GM23338 (cell line): Measurements from ENCODE around the gene ANXA2R. TPM values are rescaled to one million over a fixed set of nuclear protein-coding genes. Genes with fewer than 3 reads are reported as not detected.

ENCODE experiments used
- ATAC-seq: fragments of 200-7000 bp; cut with Tn5 transposase; 3 replicates; pipeline ENCODE4 v1.9.1; 2020
- DNase-seq: peaks from one replicate; pipeline ENCODE4 v3.0.0-alpha.2; 2015; ENCODE audit warnings: low spot score
- H2AFZ ChIP-seq: fragments of 200-600 bp; sonication (generic); 2 replicates; pipeline ENCODE4 v1.8.0; 2016; ENCODE audit warnings: antibody characterized with exemption, mild to moderate bottlenecking, moderate library complexity
- H3F3A ChIP-seq: fragments of 200-600 bp; sonication (generic); replicated peaks from 2 replicates; pipeline ENCODE4 v1.8.0; 2017; ENCODE audit warnings: antibody characterized with exemption, mixed run types, low read depth
- H3K27ac ChIP-seq: fragments of 200-600 bp; sonication (generic); 2 replicates; pipeline ENCODE4 v1.6.1; 2016; ENCODE audit warnings: low read depth
- H3K27me3 ChIP-seq: fragments of 200-600 bp; sonication (generic); 2 replicates; pipeline ENCODE4 v1.8.0; 2016; ENCODE audit warnings: mild to moderate bottlenecking, mixed run types, moderate library complexity; ENCODE audit not compliant: insufficient read depth
- H3K36me3 ChIP-seq: fragments of 200-600 bp; sonication (generic); 2 replicates; pipeline ENCODE4 v1.8.0; 2016; ENCODE audit warnings: mild to moderate bottlenecking; ENCODE audit not compliant: insufficient read depth
- H3K4me1 ChIP-seq: fragments of 200-600 bp; sonication (generic); 2 replicates; pipeline ENCODE4 v1.8.0; 2016; ENCODE audit warnings: mild to moderate bottlenecking, moderate library complexity; ENCODE audit not compliant: insufficient read depth
- H3K4me2 ChIP-seq: fragments of 200-600 bp; sonication (generic); 2 replicates; pipeline ENCODE4 v1.7.1; 2017; ENCODE audit warnings: mixed run types
- H3K4me3 ChIP-seq: fragments of 200-600 bp; sonication (generic); 2 replicates; pipeline ENCODE4 v1.6.1; 2016; ENCODE audit warnings: mixed run types
- H3K79me2 ChIP-seq: fragments of 200-600 bp; sonication (generic); replicated peaks from 2 replicates; pipeline ENCODE4 v1.8.0; 2017; ENCODE audit warnings: mild to moderate bottlenecking; ENCODE audit not compliant: insufficient read depth
- H3K9me2 ChIP-seq: fragments of 200-600 bp; sonication (generic); 2 replicates; pipeline ENCODE4 v1.8.0; 2017; ENCODE audit not compliant: insufficient read depth
- H4K20me1 ChIP-seq: fragments of 200-600 bp; sonication (generic); replicated peaks from 2 replicates; pipeline ENCODE4 v1.8.0; 2017; ENCODE audit warnings: mild to moderate bottlenecking; ENCODE audit not compliant: insufficient read depth
- H3K27ac Mint-ChIP-seq: 2 replicates; pipeline ENCODE4 v1.8.0; 2020; ENCODE audit warnings: inconsistent platforms, mild to moderate bottlenecking, moderate library complexity, mixed read lengths
- H3K27me3 Mint-ChIP-seq: 3 replicates; pipeline ENCODE4 v1.8.0; 2022; ENCODE audit warnings: low read depth, mild to moderate bottlenecking, moderate library complexity, mixed read lengths, inconsistent platforms; ENCODE audit not compliant: insufficient read depth, poor library complexity
- H3K36me3 Mint-ChIP-seq: 3 replicates; pipeline ENCODE4 v1.8.0; 2021; ENCODE audit warnings: low read depth, mild to moderate bottlenecking, inconsistent platforms, moderate library complexity, mixed read lengths
- H3K4me1 Mint-ChIP-seq: 3 replicates; pipeline ENCODE4 v1.8.0; 2020; ENCODE audit warnings: mild to moderate bottlenecking, inconsistent platforms, mixed read lengths
- H3K4me3 Mint-ChIP-seq: 3 replicates; pipeline ENCODE4 v1.8.0; 2021; ENCODE audit warnings: moderate library complexity, mild to moderate bottlenecking, inconsistent platforms, mixed read lengths
- H3K9me3 Mint-ChIP-seq: 3 replicates; pipeline ENCODE4 v1.8.0; 2020; ENCODE audit warnings: moderate library complexity, mild to moderate bottlenecking, inconsistent platforms, mixed read lengths
- CREB1 ChIP-seq: fragments of 250-450 bp; sonication (Bioruptor Pico); IDR thresholded peaks from 2 replicates; pipeline ENCODE4 v1.5.0; 2020; ENCODE audit warnings: low read depth, mild to moderate bottlenecking, moderate library complexity
- EZH2 ChIP-seq: fragments of 200-600 bp; sonication (generic); IDR thresholded peaks from one replicate; pipeline ENCODE4 v1.8.0; 2017; ENCODE audit warnings: antibody characterized with exemption, mild to moderate bottlenecking, low read depth; ENCODE audit not compliant: unreplicated experiment
- EZH2phosphoT487 ChIP-seq: fragments of 200-600 bp; sonication (generic); IDR thresholded peaks from one replicate; pipeline ENCODE4 v1.8.1; 2018; ENCODE audit warnings: antibody characterized with exemption; ENCODE audit not compliant: unreplicated experiment
- JUNB ChIP-seq: IDR thresholded peaks from one replicate; pipeline ENCODE4 v1.6.1; 2016; ENCODE audit warnings: antibody characterized with exemption; ENCODE audit not compliant: unreplicated experiment
- ZNF114 ChIP-seq: fragments of 250-450 bp; sonication (Bioruptor Pico); IDR thresholded peaks from 2 replicates; pipeline ENCODE4 v1.5.0; 2020; ENCODE audit warnings: mild to moderate bottlenecking, moderate library complexity
- ZNF331 ChIP-seq: fragments of 250-450 bp; sonication (Bioruptor Pico); IDR thresholded peaks from 2 replicates; pipeline ENCODE4 v1.5.0; 2020; ENCODE audit warnings: low read depth, mild to moderate bottlenecking, moderate library complexity
- polyA plus RNA-seq: library from polyadenylated mRNA; unstranded; fragments of >200 nt; fragmentation: Nextera tagmentation; extraction: Ambion mirVana; gene quantifications from 2 replicates; pipeline ENCODE4 v1.2.1, GENCODE V29; 2016
- total RNA-seq: library from RNA; depleted of rRNA; stranded (reverse); fragments of >200 nt; shearing (Covaris generic); gene quantifications from 2 replicates; pipeline ENCODE4 v1.2.3, GENCODE V29; 2014
- TF ChIP-seq, protein P1 (sequence below): IDR thresholded peaks from one replicate; pipeline ENCODE4 v1.6.1; 2018; ENCODE audit warnings: antibody characterized with exemption; ENCODE audit not compliant: unreplicated experiment
- TF ChIP-seq, protein P2 (sequence below), 2 experiments: fragments of 200-600 bp in 1 of 2; sonication (generic) in 1 of 2; conservative IDR thresholded peaks; 2 replicates each; pipeline versions ENCODE4 v1.5.1 to v1.6.1; 2016 to 2017; ENCODE audit warnings: antibody characterized with exemption in 2 of 2, low read depth in 2 of 2, mild to moderate bottlenecking in 2 of 2, moderate library complexity in 1 of 2

The ANXA2R gene
- total and polyA plus RNA-seq, 2 experiments from 2014 or later = 0.21 TPM; not detected in 1

DNA sequence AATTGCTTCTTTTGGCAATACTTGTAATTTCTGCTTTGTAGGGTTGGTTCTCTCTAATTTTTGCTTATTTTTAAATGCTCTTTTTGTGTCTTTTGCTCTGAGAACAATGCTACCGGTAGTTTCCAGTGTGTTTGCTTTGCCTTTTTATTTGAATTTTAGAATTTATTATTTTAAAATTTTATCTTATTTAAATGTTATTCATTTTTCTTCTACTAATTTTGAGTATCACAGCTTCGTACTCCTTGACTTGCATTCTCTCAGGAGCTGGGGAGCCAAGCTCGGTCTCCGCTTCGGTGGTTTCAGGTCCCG is 45.9 kb downstream of the ANXA2R start:
- Histone ChIP-seq H3K27me3 (peaks cover 100% of the 10 kb centered on the region), H4K20me1 (peaks cover 13% of the 10 kb centered on the region), H2AFZ (no peak overlapping the region), H3F3A (peaks cover 18% of the 10 kb centered on the region; the same call in 1 of the 2 replicates), H3K79me2 (no peaks in the 10 kb centered on the region), H3K4me1 (peaks cover 19% of the 10 kb centered on the region; the same call in 1 of the 2 replicates), H3K4me2 (peak overlapping the region; percentile 31; the same call in 1 of the 2 replicates), H3K27ac (no peak overlapping the region), H3K9me2 (no peaks in the 10 kb centered on the region), H3K36me3 (no peaks in the 10 kb centered on the region), H3K4me3 (peak overlapping the region; percentile 34; the same call in 1 of the 2 replicates)
- H3K27ac Mint-ChIP-seq = no peak overlapping the region
- DNase-seq (no peak), ATAC-seq (no peak)
- H3K27me3 Mint-ChIP-seq = peaks cover 94% of the 10 kb centered on the region
- H3K4me3 Mint-ChIP-seq = no peak overlapping the region; the same call in 2 of the 3 replicates
- no peak for TF ChIP-seq EZH2phosphoT487
- peaks cover 33% of the 10 kb centered on the region for H3K9me3 Mint-ChIP-seq
- peaks cover 6% of the 10 kb centered on the region; the same call in 2 of the 3 replicates for H3K4me1 Mint-ChIP-seq
- 0 out of 3 replicates have a peak, but pooled peaks cover 3% of the 10 kb centered on the region for H3K36me3 Mint-ChIP-seq

DNA sequence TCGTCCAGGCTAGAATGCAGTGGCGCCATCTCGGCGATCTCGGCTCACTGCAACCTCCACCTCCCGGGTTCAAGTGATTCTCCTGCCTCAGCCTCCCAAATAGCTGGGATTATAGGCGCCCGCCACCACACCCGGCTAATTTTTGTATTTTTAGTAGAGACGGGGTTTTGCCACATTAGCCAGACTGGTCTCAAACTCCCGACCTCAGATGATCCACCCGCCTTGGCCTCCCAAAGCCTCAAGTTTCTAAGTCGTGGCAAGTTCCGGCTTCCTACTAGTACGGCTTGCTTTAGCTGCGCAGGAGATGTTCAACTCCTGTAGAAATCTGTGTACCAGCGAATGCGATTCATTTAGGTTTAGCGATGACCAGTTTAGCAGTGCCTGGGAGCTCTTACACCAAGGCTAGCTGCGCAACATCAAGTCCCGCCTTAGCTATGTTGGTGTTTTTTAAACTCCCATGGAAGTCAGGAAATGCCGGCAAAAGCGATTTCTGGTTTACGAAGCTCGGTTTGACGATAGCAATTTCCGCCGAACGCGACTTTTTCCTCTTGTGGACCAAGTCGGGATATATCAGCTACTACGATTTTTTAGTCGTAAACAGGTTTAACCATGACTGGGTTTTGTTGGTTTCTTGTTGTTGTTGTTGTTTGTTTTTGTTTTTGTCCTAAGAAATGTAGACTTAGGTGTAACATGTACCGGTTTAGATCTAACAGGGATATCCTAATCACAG is 46.4 kb downstream of the ANXA2R start:
- no peak for DNase-seq

DNA sequence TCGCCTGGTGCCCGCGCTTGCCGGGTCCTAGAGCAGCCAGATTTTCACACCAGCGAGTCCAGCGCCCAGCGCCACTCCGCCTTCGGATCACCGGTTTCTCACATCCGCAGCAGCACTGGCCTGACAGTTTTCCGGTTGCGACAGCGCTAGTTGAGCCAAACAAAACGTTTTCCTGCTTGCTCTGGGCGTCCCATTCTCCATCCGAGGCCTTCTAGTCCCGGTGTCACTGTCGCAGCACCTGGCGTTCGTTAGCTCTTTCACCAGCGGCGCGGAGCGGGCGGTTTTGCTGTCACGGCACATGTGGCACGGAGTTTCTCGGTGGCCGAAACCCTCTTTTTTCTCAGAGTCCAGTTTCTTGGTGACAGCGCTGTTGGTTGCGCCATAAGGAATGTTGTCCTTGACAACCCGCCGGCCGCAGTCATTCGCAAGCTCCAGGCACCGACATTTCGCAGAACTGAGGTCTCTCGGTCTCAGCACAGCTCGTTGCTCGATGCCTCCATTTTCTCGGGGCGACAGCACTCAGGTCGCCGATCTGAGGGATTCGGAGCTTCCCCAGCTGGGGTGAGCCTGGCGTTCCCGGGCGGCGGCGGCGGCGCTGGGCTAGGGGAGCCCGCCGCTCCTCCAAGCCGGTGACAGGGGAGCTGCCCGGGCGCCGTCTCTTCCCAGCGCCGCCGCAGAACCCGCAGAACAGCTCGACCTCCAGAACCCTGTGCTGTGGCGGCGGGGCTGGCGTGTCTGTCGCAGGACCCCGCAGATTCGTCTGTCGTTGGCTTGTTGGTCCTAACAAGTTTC is 47.8 kb downstream of the ANXA2R start:
- Mint-ChIP-seq H3K4me1 (peaks cover 6% of the 10 kb centered on the region; the same call in 2 of the 3 replicates), H3K27me3 (peaks cover 78% of the 10 kb centered on the region), H3K9me3 (peaks cover 45% of the 10 kb centered on the region), H3K4me3 (peak overlapping the region; percentile 65), H3K36me3 (peaks cover 3% of the 10 kb centered on the region; the same call in 1 of the 3 replicates), H3K27ac (no peak overlapping the region)
- ATAC-seq = peak; percentile 65
- peak overlapping the region; percentile 54 for H3K4me3 ChIP-seq
- DNase-seq = peak; percentile 82
- H3K9me2 ChIP-seq = no peaks in the 10 kb centered on the region
- peaks cover 11% of the 10 kb centered on the region; the same call in 1 of the 2 replicates for H3K4me1 ChIP-seq
- H4K20me1 ChIP-seq = peaks cover 9% of the 10 kb centered on the region
- no peaks in the 10 kb centered on the region; the same call in 1 of the 2 replicates for H3K36me3 ChIP-seq
- peak overlapping the region; percentile 86 for H3K4me2 ChIP-seq
- no peak overlapping the region for H3K27ac ChIP-seq
- peaks cover 98% of the 10 kb centered on the region for H3K27me3 ChIP-seq
- H2AFZ ChIP-seq = peak overlapping the region; percentile 89
- H3K79me2 ChIP-seq = no peaks in the 10 kb centered on the region
- H3F3A ChIP-seq = peaks cover 18% of the 10 kb centered on the region; the same call in 1 of the 2 replicates
- TF ChIP-seq, protein P1, sequence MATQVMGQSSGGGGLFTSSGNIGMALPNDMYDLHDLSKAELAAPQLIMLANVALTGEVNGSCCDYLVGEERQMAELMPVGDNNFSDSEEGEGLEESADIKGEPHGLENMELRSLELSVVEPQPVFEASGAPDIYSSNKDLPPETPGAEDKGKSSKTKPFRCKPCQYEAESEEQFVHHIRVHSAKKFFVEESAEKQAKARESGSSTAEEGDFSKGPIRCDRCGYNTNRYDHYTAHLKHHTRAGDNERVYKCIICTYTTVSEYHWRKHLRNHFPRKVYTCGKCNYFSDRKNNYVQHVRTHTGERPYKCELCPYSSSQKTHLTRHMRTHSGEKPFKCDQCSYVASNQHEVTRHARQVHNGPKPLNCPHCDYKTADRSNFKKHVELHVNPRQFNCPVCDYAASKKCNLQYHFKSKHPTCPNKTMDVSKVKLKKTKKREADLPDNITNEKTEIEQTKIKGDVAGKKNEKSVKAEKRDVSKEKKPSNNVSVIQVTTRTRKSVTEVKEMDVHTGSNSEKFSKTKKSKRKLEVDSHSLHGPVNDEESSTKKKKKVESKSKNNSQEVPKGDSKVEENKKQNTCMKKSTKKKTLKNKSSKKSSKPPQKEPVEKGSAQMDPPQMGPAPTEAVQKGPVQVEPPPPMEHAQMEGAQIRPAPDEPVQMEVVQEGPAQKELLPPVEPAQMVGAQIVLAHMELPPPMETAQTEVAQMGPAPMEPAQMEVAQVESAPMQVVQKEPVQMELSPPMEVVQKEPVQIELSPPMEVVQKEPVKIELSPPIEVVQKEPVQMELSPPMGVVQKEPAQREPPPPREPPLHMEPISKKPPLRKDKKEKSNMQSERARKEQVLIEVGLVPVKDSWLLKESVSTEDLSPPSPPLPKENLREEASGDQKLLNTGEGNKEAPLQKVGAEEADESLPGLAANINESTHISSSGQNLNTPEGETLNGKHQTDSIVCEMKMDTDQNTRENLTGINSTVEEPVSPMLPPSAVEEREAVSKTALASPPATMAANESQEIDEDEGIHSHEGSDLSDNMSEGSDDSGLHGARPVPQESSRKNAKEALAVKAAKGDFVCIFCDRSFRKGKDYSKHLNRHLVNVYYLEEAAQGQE = no peak
- no peak for TF ChIP-seq JUNB
- no peak for TF ChIP-seq ZNF331 (CRISPR knock-in tag)
- TF ChIP-seq EZH2phosphoT487 = peak; percentile 84
- TF ChIP-seq, protein P2, sequence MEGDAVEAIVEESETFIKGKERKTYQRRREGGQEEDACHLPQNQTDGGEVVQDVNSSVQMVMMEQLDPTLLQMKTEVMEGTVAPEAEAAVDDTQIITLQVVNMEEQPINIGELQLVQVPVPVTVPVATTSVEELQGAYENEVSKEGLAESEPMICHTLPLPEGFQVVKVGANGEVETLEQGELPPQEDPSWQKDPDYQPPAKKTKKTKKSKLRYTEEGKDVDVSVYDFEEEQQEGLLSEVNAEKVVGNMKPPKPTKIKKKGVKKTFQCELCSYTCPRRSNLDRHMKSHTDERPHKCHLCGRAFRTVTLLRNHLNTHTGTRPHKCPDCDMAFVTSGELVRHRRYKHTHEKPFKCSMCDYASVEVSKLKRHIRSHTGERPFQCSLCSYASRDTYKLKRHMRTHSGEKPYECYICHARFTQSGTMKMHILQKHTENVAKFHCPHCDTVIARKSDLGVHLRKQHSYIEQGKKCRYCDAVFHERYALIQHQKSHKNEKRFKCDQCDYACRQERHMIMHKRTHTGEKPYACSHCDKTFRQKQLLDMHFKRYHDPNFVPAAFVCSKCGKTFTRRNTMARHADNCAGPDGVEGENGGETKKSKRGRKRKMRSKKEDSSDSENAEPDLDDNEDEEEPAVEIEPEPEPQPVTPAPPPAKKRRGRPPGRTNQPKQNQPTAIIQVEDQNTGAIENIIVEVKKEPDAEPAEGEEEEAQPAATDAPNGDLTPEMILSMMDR (conservative IDR thresholded peaks at IDR 0.05; ENCODE audit: low read depth in 2 of 2) = no peak
- peak; percentile 94 for TF ChIP-seq EZH2

More for the DNA sequence above, 46.4 kb downstream of the ANXA2R start:
- Histone ChIP-seq H3K36me3 (no peaks in the 10 kb centered on the region; the same call in 1 of the 2 replicates), H3K4me3 (peak overlapping the region; percentile 30; the same call in 1 of the 2 replicates), H3K27ac (no peak overlapping the region), H3K4me1 (peaks cover 14% of the 10 kb centered on the region; the same call in 1 of the 2 replicates), H3K27me3 (peaks cover 100% of the 10 kb centered on the region), H3F3A (peaks cover 18% of the 10 kb centered on the region; the same call in 1 of the 2 replicates), H4K20me1 (peaks cover 9% of the 10 kb centered on the region), H3K9me2 (no peaks in the 10 kb centered on the region), H3K79me2 (no peaks in the 10 kb centered on the region), H2AFZ (no peak overlapping the region), H3K4me2 (peak overlapping the region; percentile 52)
- H3K27me3 Mint-ChIP-seq = peaks cover 89% of the 10 kb centered on the region
- peak; percentile 99 for TF ChIP-seq EZH2
- no peak for TF ChIP-seq CREB1
- TF ChIP-seq EZH2phosphoT487 = peak; percentile 97
- no peak for TF ChIP-seq ZNF114
- H3K9me3 Mint-ChIP-seq = peaks cover 38% of the 10 kb centered on the region
- H3K36me3 Mint-ChIP-seq = peaks cover 3% of the 10 kb centered on the region; the same call in 1 of the 3 replicates
- peaks cover 6% of the 10 kb centered on the region; the same call in 2 of the 3 replicates for H3K4me1 Mint-ChIP-seq
- H3K4me3 Mint-ChIP-seq = no peak overlapping the region; the same call in 2 of the 3 replicates
- no peak for ATAC-seq
- no peak overlapping the region for H3K27ac Mint-ChIP-seq
